Measurements from ENCODE around the gene CEMIP.

GRCh38 chr15:80890341-80891005 is 111.3 kb downstream of the CEMIP start:
- TF ChIP-seq POLR2A (IDR thresholded peaks at IDR 0.05): no peak
- TF ChIP-seq, protein P1, sequence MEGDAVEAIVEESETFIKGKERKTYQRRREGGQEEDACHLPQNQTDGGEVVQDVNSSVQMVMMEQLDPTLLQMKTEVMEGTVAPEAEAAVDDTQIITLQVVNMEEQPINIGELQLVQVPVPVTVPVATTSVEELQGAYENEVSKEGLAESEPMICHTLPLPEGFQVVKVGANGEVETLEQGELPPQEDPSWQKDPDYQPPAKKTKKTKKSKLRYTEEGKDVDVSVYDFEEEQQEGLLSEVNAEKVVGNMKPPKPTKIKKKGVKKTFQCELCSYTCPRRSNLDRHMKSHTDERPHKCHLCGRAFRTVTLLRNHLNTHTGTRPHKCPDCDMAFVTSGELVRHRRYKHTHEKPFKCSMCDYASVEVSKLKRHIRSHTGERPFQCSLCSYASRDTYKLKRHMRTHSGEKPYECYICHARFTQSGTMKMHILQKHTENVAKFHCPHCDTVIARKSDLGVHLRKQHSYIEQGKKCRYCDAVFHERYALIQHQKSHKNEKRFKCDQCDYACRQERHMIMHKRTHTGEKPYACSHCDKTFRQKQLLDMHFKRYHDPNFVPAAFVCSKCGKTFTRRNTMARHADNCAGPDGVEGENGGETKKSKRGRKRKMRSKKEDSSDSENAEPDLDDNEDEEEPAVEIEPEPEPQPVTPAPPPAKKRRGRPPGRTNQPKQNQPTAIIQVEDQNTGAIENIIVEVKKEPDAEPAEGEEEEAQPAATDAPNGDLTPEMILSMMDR (IDR thresholded peaks at IDR 0.05): no peak
